H1 (cell line): ENCODE results near the gene RPLP2. TPM values are rescaled to one million over a fixed set of nuclear protein-coding genes. Genes with fewer than 3 reads are reported as not detected.
A peak's percentile ranks its signal among the peaks of the same experiment; 100 is the strongest.

Experiments used
- ASH2L ChIP-seq: fragments of 200-600, 300-600 bp; sonication (generic); IDR thresholded peaks from one replicate; pipeline ENCODE4 v1.7.1; 2017; ENCODE audit warnings: low read length
- ATF2 ChIP-seq: IDR thresholded peaks from 2 replicates; pipeline ENCODE4 v1.6.1; 2012; ENCODE audit warnings: low read length, inconsistent platforms
- CTCF ChIP-seq, 3 experiments: IDR thresholded peaks; 1 replicate in 2 of 3; 2 replicates in 1 of 3; pipeline versions ENCODE4 v1.5.1 to v1.6.1; 2011; ENCODE audit warnings: low read length in 3 of 3, mild to moderate bottlenecking in 3 of 3, inconsistent platforms in 2 of 3, low read depth in 1 of 3, moderate library complexity in 1 of 3; ENCODE audit not compliant: insufficient read depth in 1 of 3; ENCODE audit errors: control extremely low read depth in 1 of 3
- EGR1 ChIP-seq: IDR thresholded peaks from 2 replicates; pipeline ENCODE4 v1.6.1; 2011; ENCODE audit warnings: low read depth, low read length, borderline replicate concordance
- EP300 ChIP-seq, 2 experiments: IDR thresholded peaks; 1 replicate in 1 of 2; 2 replicates in 1 of 2; pipeline ENCODE4 v1.6.1; 2011 to 2012; ENCODE audit warnings: low read depth in 2 of 2, low read length in 2 of 2, mild to moderate bottlenecking in 2 of 2, borderline replicate concordance in 1 of 2, inconsistent platforms in 1 of 2, moderate library complexity in 1 of 2
- EZH2 ChIP-seq: fragments of 200-600 bp; sonication (generic); IDR thresholded peaks from 2 replicates; pipeline ENCODE4 v1.7.1; 2012; ENCODE audit warnings: low read depth, mild to moderate bottlenecking, moderate library complexity, low read length, inconsistent platforms; ENCODE audit not compliant: severe bottlenecking
- HDAC6 ChIP-seq: IDR thresholded peaks from one replicate; pipeline ENCODE4 v1.7.1; 2012; ENCODE audit warnings: low read depth, mild to moderate bottlenecking, inconsistent platforms, low read length, moderate library complexity
- JUN ChIP-seq: IDR thresholded peaks from 2 replicates; pipeline ENCODE4 v1.6.1; 2011; ENCODE audit warnings: low read depth, mild to moderate bottlenecking, improper control_type of control experiment, low read length
- JUND ChIP-seq: IDR thresholded peaks from 2 replicates; pipeline ENCODE4 v1.6.1; 2011; ENCODE audit warnings: mild to moderate bottlenecking, improper control_type of control experiment, low read length
- KDM4A ChIP-seq: IDR thresholded peaks from one replicate; pipeline ENCODE4 v1.7.1; 2012; ENCODE audit warnings: low read depth, mild to moderate bottlenecking, moderate library complexity, low read length, inconsistent platforms; ENCODE audit not compliant: severe bottlenecking
- POLR2AphosphoS5 ChIP-seq: IDR thresholded peaks from 2 replicates; pipeline ENCODE4 v1.6.1; 2011; ENCODE audit warnings: low read depth, low read length
- POU5F1 ChIP-seq: IDR thresholded peaks from 2 replicates; pipeline ENCODE4 v1.6.1; 2011; ENCODE audit warnings: low read depth, mild to moderate bottlenecking, low read length, moderate library complexity
- RBBP5 ChIP-seq: IDR thresholded peaks from 2 replicates; pipeline ENCODE4 v1.7.1; 2012; ENCODE audit warnings: low read depth, mild to moderate bottlenecking, inconsistent platforms, low read length, moderate library complexity, borderline replicate concordance
- RXRA ChIP-seq: IDR thresholded peaks from 2 replicates; pipeline ENCODE4 v1.6.1; 2011; ENCODE audit warnings: low read depth, mild to moderate bottlenecking, low read length, moderate library complexity; ENCODE audit not compliant: insufficient read depth
- SIN3A ChIP-seq, 2 experiments: IDR thresholded peaks in 1 of 2; conservative IDR thresholded peaks in 1 of 2; 2 replicates each; pipeline ENCODE4 v1.6.1; 2011 to 2012; ENCODE audit warnings: low read length in 2 of 2, improper control_type of control experiment in 1 of 2, low read depth in 1 of 2, mild to moderate bottlenecking in 1 of 2
- TCF12 ChIP-seq: IDR thresholded peaks from 2 replicates; pipeline ENCODE4 v1.6.1; 2011; ENCODE audit warnings: low read depth, mild to moderate bottlenecking, low read length
- TEAD4 ChIP-seq: IDR thresholded peaks from 2 replicates; pipeline ENCODE4 v1.6.1; 2012; ENCODE audit warnings: low read depth, low read length, inconsistent platforms, mixed read lengths
- USF2 ChIP-seq: IDR thresholded peaks from 2 replicates; pipeline ENCODE4 v1.6.1; 2011; ENCODE audit warnings: low read length, improper control_type of control experiment
- polyA plus RNA-seq, 7 experiments: library from polyadenylated mRNA; depleted of rRNA in 3 of 7; stranded (reverse) in 5 of 7; unstranded in 2 of 7; fragments of >200 nt in 5 of 7; fragments of 200-250 nt in 2 of 7; gene quantifications; 1 replicate in 5 of 7; 2 replicates in 1 of 7; 4 replicates in 1 of 7; pipeline versions ENCODE4 v1.2.1 to v1.2.3, GENCODE V29; 2011 to 2013; ENCODE audit warnings: missing spikeins in 2 of 7, mixed read lengths in 2 of 7
- total RNA-seq: library from RNA; stranded (reverse); fragmentation: NEBNext Ultra II Directional; extraction: Animal tissue kit (Norgen Biotek cat#: 25700); gene quantifications from 2 replicates; pipeline ENCODE4 v1.2.1, GENCODE V29; 2021

The RPLP2 gene
- total and polyA plus RNA-seq, 2 of the 8 experiments (the other 6 are each of a cell fraction or from before 2014, with no cell fraction given), result 1,789 to 2,106 TPM

GRCh38 chr11:809287-810039 lies at the start of gene RPLP2 (continued):
- peak; percentile 91 for TF ChIP-seq ASH2L
- peak; percentile 91 for TF ChIP-seq RBBP5
- peak; percentile 52 for TF ChIP-seq ATF2
- peak; percentile 72 to 96; a peak in 2 of 4 replicates for TF ChIP-seq SIN3A (conservative IDR thresholded peaks at IDR 0.05 in 1 of 2, IDR thresholded peaks at IDR 0.05 in 1 of 2; ENCODE audit: low read depth in 1 of 2, low read length in 2 of 2)
- TF ChIP-seq RXRA, result no peak
- TF ChIP-seq USF2, result no peak
- TF ChIP-seq HDAC6, result no peak
- no peak for TF ChIP-seq POU5F1
- TF ChIP-seq KDM4A, result peak; percentile 100
- peak; percentile 93 for TF ChIP-seq EGR1
- 0 out of 2 replicates have a peak, but pooled peaks have one; percentile 20 for TF ChIP-seq JUN
- TF ChIP-seq EP300 (IDR thresholded peaks at IDR 0.05; ENCODE audit: borderline replicate concordance in 1 of 2, low read depth in 2 of 2, low read length in 2 of 2), result no peak; a peak in 1 of 3 replicates
- TF ChIP-seq TEAD4, result 0 out of 2 replicates have a peak, but pooled peaks have one; percentile 21
- TF ChIP-seq EZH2, result no peak
- no peak for TF ChIP-seq CTCF (IDR thresholded peaks at IDR 0.05; ENCODE audit: control extremely low read depth in 1 of 3, insufficient read depth in 1 of 3, low read depth in 1 of 3, low read length in 3 of 3)
- TF ChIP-seq TCF12, result no peak
- TF ChIP-seq POLR2AphosphoS5, result peak; percentile 92
- TF ChIP-seq JUND, result peak; percentile 72; the same call in 1 of the 2 replicates
